Measurements from ENCODE around the gene SCMH1.
A peak's percentile ranks its signal among the peaks of the same experiment; 100 is the strongest.

Gene SCMH1

GRCh38 chr1:41024953-41025352 lies 217.2 kb downstream of the SCMH1 start:
- no peak for DNase-seq (ENCODE audit: low read depth)

- no peak for DNase-seq (ENCODE audit: low read depth)
These were observed 218.7 kb downstream of the SCMH1 start for GRCh38 chr1:41023279-41023990.

GRCh38 chr1:41022424-41022823 lies 219.7 kb downstream of the SCMH1 start:
- DNase-seq (ENCODE audit: low read depth) = no peak

- no peak for DNase-seq (ENCODE audit: low read depth)
These were observed 220.4 kb downstream of the SCMH1 start, which contains the start of gene SLFNL1 for GRCh38 chr1:41021526-41022308. Gene SLFNL1 (minus strand): TSS chr1:41021725. CDS start chr1:41020660, 1,065 bp downstream.

- no peak for DNase-seq (ENCODE audit: low read depth)
These were observed 221.5 kb downstream of the SCMH1 start for GRCh38 chr1:41020654-41021053.

- DNase-seq (ENCODE audit: low read depth) = no peak
These were observed 222.0 kb downstream of the SCMH1 start for GRCh38 chr1:41020109-41020576.

GRCh38 chr1:41019353-41019745 lies 222.8 kb downstream of the SCMH1 start:
- DNase-seq (ENCODE audit: low read depth) = no peak

- no peak for DNase-seq (ENCODE audit: low read depth)
These were observed 224.1 kb downstream of the SCMH1 start for GRCh38 chr1:41018018-41018410.

GRCh38 chr1:41017141-41018017 lies 224.7 kb downstream of the SCMH1 start:
- no peak for DNase-seq (ENCODE audit: low read depth)

- no peak for DNase-seq (ENCODE audit: low read depth)
These were observed 226.1 kb downstream of the SCMH1 start for GRCh38 chr1:41015897-41016470.

GRCh38 chr1:41015281-41015896 lies 226.7 kb downstream of the SCMH1 start:
- no peak for DNase-seq (ENCODE audit: low read depth)

GRCh38 chr1:41014871-41015270 lies 227.2 kb downstream of the SCMH1 start:
- no peak for DNase-seq (ENCODE audit: low read depth)

GRCh38 chr1:41013796-41014195 lies 228.3 kb downstream of the SCMH1 start:
- DNase-seq (ENCODE audit: low read depth) = no peak

GRCh38 chr1:41013024-41013423 lies 229.1 kb downstream of the SCMH1 start:
- DNase-seq (ENCODE audit: low read depth) = no peak

GRCh38 chr1:41010345-41010744 lies 231.8 kb downstream of the SCMH1 start:
- DNase-seq (ENCODE audit: low read depth) = no peak

- no peak for DNase-seq (ENCODE audit: low read depth)
These were observed 232.6 kb downstream of the SCMH1 start for GRCh38 chr1:41009466-41009865.

GRCh38 chr1:41006942-41007865 lies 234.9 kb downstream of the SCMH1 start:
- no peak for DNase-seq (ENCODE audit: low read depth)

GRCh38 chr1:41005876-41006275 lies 236.2 kb downstream of the SCMH1 start:
- no peak for DNase-seq (ENCODE audit: low read depth)

GRCh38 chr1:41003640-41004220 lies 238.4 kb downstream of the SCMH1 start:
- peak; percentile 75 for DNase-seq (ENCODE audit: low read depth)

- DNase-seq (ENCODE audit: low read depth) = no peak
These were observed 238.9 kb downstream of the SCMH1 start for GRCh38 chr1:41003127-41003639.
